Measurements from ENCODE around the gene DHX16.

DNA sequence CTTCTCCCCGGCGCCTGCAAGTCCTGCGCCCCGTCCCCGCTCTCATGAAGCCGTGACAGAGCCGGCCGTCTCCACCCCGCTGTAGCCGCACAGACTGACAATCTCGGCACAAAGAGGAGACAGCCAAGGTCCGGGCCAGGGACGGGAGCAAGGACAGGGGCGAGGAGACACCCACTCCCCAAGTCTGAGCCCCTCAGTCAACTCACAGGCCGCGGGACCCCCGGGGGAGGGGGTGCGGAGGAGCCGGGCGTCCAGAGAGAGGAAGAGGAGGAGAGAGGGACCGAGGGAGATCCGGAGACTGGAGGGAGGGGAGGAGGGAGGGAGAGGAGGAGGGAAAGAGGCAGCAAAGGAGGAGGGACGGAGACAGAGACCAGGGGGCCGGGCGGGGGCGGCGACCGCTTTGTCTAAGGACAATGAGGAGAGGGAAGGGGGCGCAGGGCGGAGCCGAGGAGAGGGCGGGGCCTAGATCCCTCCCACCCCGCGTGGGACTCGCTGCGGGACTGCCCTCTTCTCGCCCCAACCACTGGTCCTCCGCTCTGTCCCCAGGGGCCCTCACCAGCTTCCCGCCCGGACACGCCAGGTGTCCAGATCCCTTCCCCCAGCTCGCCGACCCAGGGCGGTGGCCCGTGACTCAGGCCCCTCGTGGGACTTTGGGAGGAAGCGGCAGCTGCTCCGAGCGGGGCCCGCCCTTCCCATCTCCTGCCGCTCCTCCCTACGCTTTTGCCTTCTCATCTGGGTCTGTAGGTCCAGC is 14.3 kb upstream of the DHX16 start:
- TF ChIP-seq CTCF (IDR thresholded peaks at IDR 0.05) (no peak), EZH2 (IDR thresholded peaks at IDR 0.05; ENCODE audit: borderline replicate concordance, insufficient read depth, low read depth, low read length, poor library complexity, severe bottlenecking) (no peak)
